Measurements from ENCODE around the gene ZNF516.

ZNF516 gene

DNA sequence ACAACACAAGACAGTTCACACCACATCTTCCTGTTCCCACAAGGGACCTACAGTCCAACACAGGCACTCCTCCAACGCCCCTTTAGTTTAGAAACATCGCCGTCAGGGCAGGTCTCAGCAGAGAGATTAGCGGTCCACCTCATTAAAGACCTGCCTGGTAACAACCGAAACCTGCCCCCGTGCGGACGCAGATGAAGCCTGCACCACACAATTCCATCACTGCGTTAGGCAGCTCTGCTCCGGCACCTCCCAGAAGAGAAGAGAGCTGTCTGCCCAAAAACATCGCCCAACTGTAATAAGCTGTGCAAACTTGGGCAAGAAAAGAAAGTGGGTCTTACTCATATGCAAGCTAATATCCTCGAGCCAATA lies 32.7 kb downstream of the ZNF516 start:
- H3K36me3 ChIP-seq (ENCODE audit: control insufficient read depth in 1 of 2, insufficient read depth in 2 of 2, low read length in 2 of 2) = peaks cover 13 to 15% of the 10 kb centered on the region in 2 donors

DNA sequence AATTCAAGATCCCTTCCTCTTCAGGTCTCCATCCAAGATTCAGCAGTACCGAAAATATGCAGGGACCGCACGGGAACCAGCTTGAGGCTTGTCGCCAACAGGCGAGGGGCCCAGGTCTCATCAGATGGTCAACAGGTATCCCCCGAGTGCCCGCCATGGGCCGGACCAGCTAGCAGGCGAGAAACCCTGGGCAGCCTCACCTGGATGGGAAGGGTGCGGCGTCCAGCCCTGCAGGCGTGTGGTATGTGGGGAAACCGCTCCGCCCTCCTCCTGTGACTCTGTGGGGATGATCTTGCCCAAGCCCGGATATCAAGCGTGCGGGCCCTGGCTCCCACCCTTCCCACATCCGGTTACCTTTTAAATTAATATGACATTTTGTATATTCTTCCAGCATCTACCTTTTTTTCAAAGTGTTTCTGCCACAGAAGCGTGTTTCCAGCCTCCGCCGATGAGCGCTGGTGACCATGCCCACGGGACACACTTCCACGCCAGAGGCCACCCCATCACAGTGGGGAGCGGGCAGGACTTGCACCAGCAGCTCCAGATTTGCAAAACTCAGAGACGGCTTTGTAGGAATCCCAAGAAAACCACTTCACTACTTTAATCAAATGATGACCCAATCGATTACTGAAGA lies 33.2 kb downstream of the ZNF516 start:
- Histone ChIP-seq H3K9ac (ENCODE audit: low read depth in 1 of 2, low read length in 2 of 2) (no peak overlapping the region), H3K9me3 (ENCODE audit: control insufficient read depth in 1 of 2, low read length in 2 of 2) (no peaks in the 10 kb centered on the region), H3K36me3 (ENCODE audit: control insufficient read depth in 1 of 2, insufficient read depth in 2 of 2, low read length in 2 of 2) (peaks cover 13 to 15% of the 10 kb centered on the region in 2 donors), H3K27ac (ENCODE audit: low read depth, low read length) (no peak overlapping the region), H3K27me3 (ENCODE audit: control insufficient read depth in 1 of 2, insufficient read depth in 2 of 2, low read length in 2 of 2) (no peaks in the 10 kb centered on the region), H3K4me1 (ENCODE audit: control insufficient read depth in 1 of 2, insufficient read depth in 2 of 2, low read length in 2 of 2) (peaks cover 0 to 6% of the 10 kb centered on the region in 2 donors), H3K4me3 (ENCODE audit: low read depth in 1 of 2, low read length in 2 of 2) (no peak overlapping the region)

More for the DNA sequence above, 32.7 kb downstream of the ZNF516 start:
- Histone ChIP-seq H3K27me3 (ENCODE audit: control insufficient read depth in 1 of 2, insufficient read depth in 2 of 2, low read length in 2 of 2) (no peaks in the 10 kb centered on the region), H3K9ac (ENCODE audit: low read depth in 1 of 2, low read length in 2 of 2) (no peak overlapping the region), H3K27ac (ENCODE audit: low read depth, low read length) (no peak overlapping the region), H3K4me1 (ENCODE audit: control insufficient read depth in 1 of 2, insufficient read depth in 2 of 2, low read length in 2 of 2) (peaks cover 0 to 6% of the 10 kb centered on the region in 2 donors), H3K9me3 (ENCODE audit: control insufficient read depth in 1 of 2, low read length in 2 of 2) (no peaks in the 10 kb centered on the region), H3K4me3 (ENCODE audit: low read depth in 1 of 2, low read length in 2 of 2) (no peak overlapping the region)

DNA sequence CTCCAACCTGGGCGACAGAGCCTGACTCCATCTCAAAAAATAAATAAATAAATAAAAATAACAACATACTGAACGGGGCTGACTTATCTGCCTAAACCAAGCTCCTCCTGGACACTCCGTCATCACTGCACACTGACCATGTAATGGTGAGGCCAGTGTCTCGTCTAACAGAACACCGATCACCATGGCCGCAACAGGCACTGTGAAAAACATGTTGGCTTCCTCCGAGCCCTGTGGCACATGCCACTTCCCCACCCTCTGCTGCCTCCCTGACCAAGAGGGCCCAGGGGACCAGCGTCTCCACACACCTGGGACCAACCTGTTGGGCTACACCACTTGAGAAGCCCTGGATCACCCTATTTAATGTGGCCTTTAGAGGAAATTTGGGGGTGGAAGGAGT lies 33.9 kb downstream of the ZNF516 start:
- no peaks in the 10 kb centered on the region for H3K9me3 ChIP-seq (ENCODE audit: control insufficient read depth in 1 of 2, low read length in 2 of 2)
- no peak overlapping the region for H3K9ac ChIP-seq (ENCODE audit: low read depth in 1 of 2, low read length in 2 of 2)
- H3K4me3 ChIP-seq (ENCODE audit: low read depth in 1 of 2, low read length in 2 of 2) = no peak overlapping the region
- H3K27me3 ChIP-seq (ENCODE audit: control insufficient read depth in 1 of 2, insufficient read depth in 2 of 2, low read length in 2 of 2) = no peaks in the 10 kb centered on the region
- no peak overlapping the region for H3K27ac ChIP-seq (ENCODE audit: low read depth, low read length)
- peaks cover 0 to 6% of the 10 kb centered on the region in 2 donors for H3K4me1 ChIP-seq (ENCODE audit: control insufficient read depth in 1 of 2, insufficient read depth in 2 of 2, low read length in 2 of 2)
- peaks cover 13 to 15% of the 10 kb centered on the region in 2 donors for H3K36me3 ChIP-seq (ENCODE audit: control insufficient read depth in 1 of 2, insufficient read depth in 2 of 2, low read length in 2 of 2)

DNA sequence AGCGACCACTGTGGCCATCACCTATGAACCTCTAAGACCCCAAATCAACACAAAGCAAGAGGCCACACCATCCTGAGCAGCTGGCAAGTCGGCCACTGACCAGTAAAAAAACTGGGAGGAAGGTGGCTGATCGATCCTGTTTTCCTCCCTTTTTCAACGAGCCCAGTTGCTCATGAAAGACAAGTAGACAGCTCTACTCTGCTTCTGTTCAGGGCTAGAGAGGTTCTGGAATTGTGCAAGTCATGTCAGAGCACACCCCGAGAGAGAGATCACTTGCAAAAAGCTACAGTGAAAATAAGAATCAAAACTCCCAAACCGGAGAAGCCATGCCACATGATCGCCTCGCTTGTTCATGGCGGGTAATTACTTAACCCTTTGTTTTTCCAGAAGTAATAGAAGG lies 34.6 kb downstream of the ZNF516 start:
- Histone ChIP-seq H3K9ac (ENCODE audit: low read depth in 1 of 2, low read length in 2 of 2) (no peak overlapping the region), H3K4me3 (ENCODE audit: low read depth in 1 of 2, low read length in 2 of 2) (no peak overlapping the region), H3K9me3 (ENCODE audit: control insufficient read depth in 1 of 2, low read length in 2 of 2) (no peaks in the 10 kb centered on the region), H3K27me3 (ENCODE audit: control insufficient read depth in 1 of 2, insufficient read depth in 2 of 2, low read length in 2 of 2) (no peaks in the 10 kb centered on the region), H3K27ac (ENCODE audit: low read depth, low read length) (no peak overlapping the region), H3K36me3 (ENCODE audit: control insufficient read depth in 1 of 2, insufficient read depth in 2 of 2, low read length in 2 of 2) (peaks cover 13 to 15% of the 10 kb centered on the region in 2 donors), H3K4me1 (ENCODE audit: control insufficient read depth in 1 of 2, insufficient read depth in 2 of 2, low read length in 2 of 2) (peaks cover 0 to 6% of the 10 kb centered on the region in 2 donors)

DNA sequence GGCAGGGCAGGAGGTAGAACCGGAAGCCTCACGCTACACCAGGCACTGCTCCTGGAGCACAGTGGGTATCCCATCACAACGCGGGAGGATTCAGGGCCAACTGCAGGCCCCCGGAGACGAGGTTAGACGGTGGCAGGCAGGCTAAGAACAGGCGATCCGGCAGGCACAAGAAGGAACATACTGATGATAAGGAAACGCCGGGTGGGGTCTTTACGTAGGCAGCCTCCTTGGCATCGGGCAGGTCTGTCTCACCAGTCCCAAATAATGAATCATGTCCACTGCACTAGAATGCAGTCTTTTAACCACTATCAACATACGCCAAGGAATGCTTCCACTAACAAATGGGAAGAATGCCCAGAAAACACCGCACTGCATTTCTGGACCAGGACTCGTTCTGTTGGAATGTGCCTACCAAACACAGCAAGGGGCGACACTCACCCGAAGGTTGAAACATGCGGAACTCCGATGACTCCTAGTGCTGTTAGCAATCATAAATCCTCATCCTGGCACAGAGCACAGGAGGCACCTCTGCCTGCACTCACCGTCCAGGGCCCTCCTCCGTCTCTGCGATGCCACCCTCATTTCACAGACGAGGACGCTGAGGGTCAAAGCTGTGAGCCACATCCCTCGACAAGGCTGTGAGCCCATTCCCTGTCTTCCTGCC lies 35.2 kb downstream of the ZNF516 start:
- H3K27me3 ChIP-seq (ENCODE audit: control insufficient read depth in 1 of 2, insufficient read depth in 2 of 2, low read length in 2 of 2) = no peaks in the 10 kb centered on the region
- H3K9me3 ChIP-seq (ENCODE audit: control insufficient read depth in 1 of 2, low read length in 2 of 2) = no peaks in the 10 kb centered on the region
- H3K36me3 ChIP-seq (ENCODE audit: control insufficient read depth in 1 of 2, insufficient read depth in 2 of 2, low read length in 2 of 2) = peaks cover 13 to 15% of the 10 kb centered on the region in 2 donors
- H3K4me3 ChIP-seq (ENCODE audit: low read depth in 1 of 2, low read length in 2 of 2) = no peak overlapping the region
- H3K4me1 ChIP-seq (ENCODE audit: control insufficient read depth in 1 of 2, insufficient read depth in 2 of 2, low read length in 2 of 2) = peaks cover 0 to 6% of the 10 kb centered on the region in 2 donors
- H3K27ac ChIP-seq (ENCODE audit: low read depth, low read length) = no peak overlapping the region
- H3K9ac ChIP-seq (ENCODE audit: low read depth in 1 of 2, low read length in 2 of 2) = no peak overlapping the region

DNA sequence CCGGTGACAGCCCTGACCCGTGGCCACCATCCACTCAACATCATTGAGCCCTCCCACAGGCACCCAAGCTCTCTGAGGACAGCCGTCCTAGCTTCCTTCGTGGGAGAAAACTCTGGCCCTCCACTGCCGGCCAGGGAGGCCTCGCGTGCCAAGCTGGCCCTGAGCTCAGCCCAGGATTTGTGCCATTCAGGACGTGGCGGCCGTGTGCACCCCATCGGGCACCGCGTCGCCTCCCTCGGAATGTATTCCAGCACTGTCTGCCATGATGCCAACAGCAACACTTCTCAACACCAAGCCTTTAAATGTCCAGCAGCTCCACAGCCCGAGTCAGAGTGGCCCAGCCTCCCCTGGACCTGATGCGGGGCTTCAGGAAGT lies 35.7 kb downstream of the ZNF516 start:
- Histone ChIP-seq H3K9me3 (ENCODE audit: control insufficient read depth in 1 of 2, low read length in 2 of 2) (no peaks in the 10 kb centered on the region), H3K4me1 (ENCODE audit: control insufficient read depth in 1 of 2, insufficient read depth in 2 of 2, low read length in 2 of 2) (peaks cover 2 to 9% of the 10 kb centered on the region in 2 donors), H3K9ac (ENCODE audit: low read depth in 1 of 2, low read length in 2 of 2) (no peak overlapping the region), H3K27me3 (ENCODE audit: control insufficient read depth in 1 of 2, insufficient read depth in 2 of 2, low read length in 2 of 2) (no peaks in the 10 kb centered on the region), H3K27ac (ENCODE audit: low read depth, low read length) (no peak overlapping the region), H3K4me3 (ENCODE audit: low read depth in 1 of 2, low read length in 2 of 2) (no peak overlapping the region), H3K36me3 (ENCODE audit: control insufficient read depth in 1 of 2, insufficient read depth in 2 of 2, low read length in 2 of 2) (peaks cover 13 to 15% of the 10 kb centered on the region in 2 donors)

DNA sequence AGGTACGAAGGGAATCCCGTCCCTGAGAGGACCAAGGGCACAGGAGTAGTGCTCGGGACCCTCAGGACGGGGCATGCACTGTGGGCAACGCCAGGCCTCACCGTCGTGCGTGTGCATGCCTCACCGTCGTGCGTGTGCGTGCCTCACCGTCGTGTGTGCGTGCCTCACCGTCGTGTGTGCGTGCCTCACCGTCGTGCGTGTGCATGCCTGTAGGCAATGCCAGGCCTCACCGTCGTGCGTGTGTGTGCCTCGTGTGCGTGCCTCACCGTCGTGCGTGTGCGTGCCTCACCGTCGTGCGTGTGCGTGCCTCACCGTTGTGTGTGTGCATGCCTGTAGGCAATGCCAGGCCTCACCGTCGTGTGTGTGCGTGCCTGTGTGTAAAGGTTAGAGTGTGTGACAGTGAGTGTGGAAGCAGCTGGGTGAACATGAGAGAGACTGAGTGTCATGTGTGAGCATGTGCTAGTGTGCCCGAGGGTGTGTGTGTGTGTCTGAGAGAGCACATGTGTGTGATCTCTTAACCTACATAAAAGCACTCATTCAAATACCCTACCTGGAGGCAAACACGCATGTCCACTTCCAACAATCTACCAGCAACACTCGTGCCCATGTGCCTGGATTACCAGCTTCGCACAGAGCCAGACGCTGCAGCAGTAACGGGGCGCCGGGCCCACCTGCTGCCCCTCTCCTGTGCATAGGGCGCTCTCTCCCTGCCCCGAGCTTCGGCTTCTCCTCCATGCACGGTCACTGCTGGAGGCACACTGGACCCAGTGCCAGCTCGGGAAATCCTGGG lies 36.3 kb downstream of the ZNF516 start:
- Histone ChIP-seq H3K9ac (ENCODE audit: low read depth in 1 of 2, low read length in 2 of 2) (no peak overlapping the region), H3K4me1 (ENCODE audit: control insufficient read depth in 1 of 2, insufficient read depth in 2 of 2, low read length in 2 of 2) (peaks cover 5 to 14% of the 10 kb centered on the region in 2 donors), H3K36me3 (ENCODE audit: control insufficient read depth in 1 of 2, insufficient read depth in 2 of 2, low read length in 2 of 2) (peaks cover 13 to 15% of the 10 kb centered on the region in 2 donors), H3K9me3 (ENCODE audit: control insufficient read depth in 1 of 2, low read length in 2 of 2) (no peaks in the 10 kb centered on the region), H3K27me3 (ENCODE audit: control insufficient read depth in 1 of 2, insufficient read depth in 2 of 2, low read length in 2 of 2) (no peaks in the 10 kb centered on the region), H3K27ac (ENCODE audit: low read depth, low read length) (no peak overlapping the region), H3K4me3 (ENCODE audit: low read depth in 1 of 2, low read length in 2 of 2) (no peak overlapping the region)

DNA sequence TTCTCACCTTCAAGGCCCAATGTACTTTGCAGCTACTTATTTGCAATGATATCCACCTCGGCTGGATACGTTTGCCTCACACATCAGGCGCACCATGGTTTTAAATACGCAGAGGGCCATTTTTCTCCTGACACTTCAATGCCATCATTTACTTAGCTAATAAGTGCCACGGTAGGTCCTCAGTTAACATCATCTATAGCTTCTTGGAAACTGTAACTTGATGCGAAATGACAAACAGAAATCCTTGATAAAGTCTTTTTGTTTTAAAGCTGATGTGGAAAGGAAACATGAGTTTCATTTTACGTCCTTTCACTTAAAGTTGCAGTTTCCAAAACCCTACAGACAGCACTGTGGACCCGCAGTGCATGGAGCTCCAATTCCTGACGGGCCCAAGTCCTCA lies 37.1 kb downstream of the ZNF516 start:
- no peaks in the 10 kb centered on the region for H3K27me3 ChIP-seq (ENCODE audit: control insufficient read depth in 1 of 2, insufficient read depth in 2 of 2, low read length in 2 of 2)
- H3K27ac ChIP-seq (ENCODE audit: low read depth, low read length) = no peak overlapping the region
- no peaks in the 10 kb centered on the region for H3K9me3 ChIP-seq (ENCODE audit: control insufficient read depth in 1 of 2, low read length in 2 of 2)
- no peak overlapping the region for H3K4me3 ChIP-seq (ENCODE audit: low read depth in 1 of 2, low read length in 2 of 2)
- peaks cover 5 to 14% of the 10 kb centered on the region in 2 donors for H3K4me1 ChIP-seq (ENCODE audit: control insufficient read depth in 1 of 2, insufficient read depth in 2 of 2, low read length in 2 of 2)
- H3K36me3 ChIP-seq (ENCODE audit: control insufficient read depth in 1 of 2, insufficient read depth in 2 of 2, low read length in 2 of 2) = peaks cover 10 to 13% of the 10 kb centered on the region in 2 donors
- no peak overlapping the region for H3K9ac ChIP-seq (ENCODE audit: low read depth in 1 of 2, low read length in 2 of 2)

DNA sequence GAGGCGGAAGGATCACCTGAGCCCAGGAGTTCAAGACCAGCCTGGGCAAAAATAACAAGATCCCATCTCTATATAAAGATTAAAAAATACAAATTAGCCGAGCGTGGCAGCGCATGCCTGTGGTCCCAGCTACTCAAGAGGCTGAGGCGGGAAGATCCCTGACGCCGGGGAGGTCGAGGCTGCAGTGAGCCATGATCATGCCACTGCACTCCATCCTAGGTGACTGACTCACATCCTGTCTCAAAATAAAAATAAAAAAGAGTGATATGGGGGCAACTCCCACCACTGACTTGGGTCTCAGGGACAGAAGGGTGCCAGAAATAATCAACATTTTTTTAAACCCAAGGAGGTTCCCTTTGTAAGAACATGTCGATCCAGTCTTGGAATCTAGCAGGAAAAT lies 37.6 kb downstream of the ZNF516 start:
- Histone ChIP-seq H3K27me3 (ENCODE audit: control insufficient read depth in 1 of 2, insufficient read depth in 2 of 2, low read length in 2 of 2) (no peaks in the 10 kb centered on the region), H3K27ac (ENCODE audit: low read depth, low read length) (no peak overlapping the region), H3K9me3 (ENCODE audit: control insufficient read depth in 1 of 2, low read length in 2 of 2) (no peaks in the 10 kb centered on the region), H3K4me3 (ENCODE audit: low read depth in 1 of 2, low read length in 2 of 2) (no peak overlapping the region), H3K36me3 (ENCODE audit: control insufficient read depth in 1 of 2, insufficient read depth in 2 of 2, low read length in 2 of 2) (peaks cover 10 to 13% of the 10 kb centered on the region in 2 donors), H3K9ac (ENCODE audit: low read depth in 1 of 2, low read length in 2 of 2) (no peak overlapping the region), H3K4me1 (ENCODE audit: control insufficient read depth in 1 of 2, insufficient read depth in 2 of 2, low read length in 2 of 2) (peaks cover 5 to 14% of the 10 kb centered on the region in 2 donors)

DNA sequence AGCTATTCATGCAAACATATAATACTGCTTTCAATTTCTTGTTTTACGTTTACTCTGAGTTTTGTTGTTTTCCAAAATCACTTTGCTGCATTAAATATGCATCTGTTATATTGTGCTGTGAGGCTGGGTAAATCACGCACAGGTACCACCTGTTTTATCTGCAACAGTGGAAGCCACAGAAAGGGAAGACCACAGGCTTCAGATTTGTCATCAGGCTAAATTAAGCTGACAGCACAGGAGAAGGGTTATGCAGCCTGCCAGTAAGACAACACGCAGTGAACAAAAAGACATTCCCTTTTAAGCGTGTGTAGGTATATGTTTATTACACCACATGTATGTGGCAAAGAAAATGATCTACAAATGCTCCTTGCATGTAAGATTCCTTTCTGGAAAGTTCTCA lies 38.2 kb downstream of the ZNF516 start:
- no peak overlapping the region for H3K27ac ChIP-seq (ENCODE audit: low read depth, low read length)
- peaks cover 11 to 15% of the 10 kb centered on the region in 2 donors for H3K4me1 ChIP-seq (ENCODE audit: control insufficient read depth in 1 of 2, insufficient read depth in 2 of 2, low read length in 2 of 2)
- H3K9ac ChIP-seq (ENCODE audit: low read depth in 1 of 2, low read length in 2 of 2) = no peak overlapping the region
- H3K36me3 ChIP-seq (ENCODE audit: control insufficient read depth in 1 of 2, insufficient read depth in 2 of 2, low read length in 2 of 2) = peaks cover 10 to 13% of the 10 kb centered on the region in 2 donors
- H3K4me3 ChIP-seq (ENCODE audit: low read depth in 1 of 2, low read length in 2 of 2) = no peak overlapping the region
- no peaks in the 10 kb centered on the region for H3K27me3 ChIP-seq (ENCODE audit: control insufficient read depth in 1 of 2, insufficient read depth in 2 of 2, low read length in 2 of 2)
- H3K9me3 ChIP-seq (ENCODE audit: control insufficient read depth in 1 of 2, low read length in 2 of 2) = no peaks in the 10 kb centered on the region
